ENCODE measurements around the gene SERPINE1. TPM values are rescaled to one million over a fixed set of nuclear protein-coding genes. Genes with fewer than 3 reads are reported as not detected.
"Not testable (repeated sequence)": the region's sequence is repeated elsewhere in the genome, so short reads cannot be mapped to it uniquely, and the experiment has no call there.

Gene SERPINE1
- total RNA-seq, 1 donor from 2014 or later, result 0.27 TPM

GRCh38 chr7:101100858-101101847 is 25.8 kb upstream of the SERPINE1 start:
- intact Hi-C loops (cut with micrococcal nuclease), result no loop called here

- intact Hi-C loops (cut with micrococcal nuclease), result no loop called here
Measured at GRCh38 chr7:101102026-101102425, 24.9 kb upstream of the SERPINE1 start.

- intact Hi-C loops (cut with micrococcal nuclease), result not testable (repeated sequence)
Measured at GRCh38 chr7:101103701-101104100, 23.2 kb upstream of the SERPINE1 start.

GRCh38 chr7:101104193-101104713 is 22.7 kb upstream of the SERPINE1 start:
- intact Hi-C loops (cut with micrococcal nuclease), result no loop called here

- intact Hi-C loops (cut with micrococcal nuclease), result no loop called here
Measured at GRCh38 chr7:101104799-101105198, 22.1 kb upstream of the SERPINE1 start.

- intact Hi-C loops (cut with micrococcal nuclease), result not testable (repeated sequence)
Measured at GRCh38 chr7:101105248-101105647, 21.7 kb upstream of the SERPINE1 start.

GRCh38 chr7:101106386-101106785 is 20.5 kb upstream of the SERPINE1 start:
- intact Hi-C loops (cut with micrococcal nuclease), result no loop called here

GRCh38 chr7:101108330-101108857 is 18.5 kb upstream of the SERPINE1 start:
- intact Hi-C loops (cut with micrococcal nuclease), result no loop called here

GRCh38 chr7:101108961-101109360 is 17.9 kb upstream of the SERPINE1 start:
- intact Hi-C loops (cut with micrococcal nuclease), result no loop called here

GRCh38 chr7:101109368-101109767 is 17.5 kb upstream of the SERPINE1 start:
- intact Hi-C loops (cut with micrococcal nuclease), result no loop called here

- intact Hi-C loops (cut with micrococcal nuclease), result no loop called here
Measured at GRCh38 chr7:101111261-101111660, 15.6 kb upstream of the SERPINE1 start.

- intact Hi-C loops (cut with micrococcal nuclease), result no loop called here
Measured at GRCh38 chr7:101112233-101112632, 14.7 kb upstream of the SERPINE1 start.

GRCh38 chr7:101113140-101113539 is 13.8 kb upstream of the SERPINE1 start:
- intact Hi-C loops (cut with micrococcal nuclease), result not testable (repeated sequence)

GRCh38 chr7:101113836-101114235 is 13.1 kb upstream of the SERPINE1 start:
- intact Hi-C loops (cut with micrococcal nuclease), result no loop called here

GRCh38 chr7:101114492-101114891 is 12.4 kb upstream of the SERPINE1 start:
- intact Hi-C loops (cut with micrococcal nuclease), result no loop called here

GRCh38 chr7:101115215-101115614 is 11.7 kb upstream of the SERPINE1 start:
- intact Hi-C loops (cut with micrococcal nuclease), result no loop called here

- intact Hi-C loops (cut with micrococcal nuclease), result no loop called here
Measured at GRCh38 chr7:101116898-101117297, 10.0 kb upstream of the SERPINE1 start.

GRCh38 chr7:101118856-101119255 is 8.0 kb upstream of the SERPINE1 start:
- intact Hi-C loops (cut with micrococcal nuclease), result no loop called here

- intact Hi-C loops (cut with micrococcal nuclease), result no loop called here
Measured at GRCh38 chr7:101119876-101120275, 7.0 kb upstream of the SERPINE1 start.

- intact Hi-C loops (cut with micrococcal nuclease), result no loop called here
Measured at GRCh38 chr7:101120315-101120714, 6.6 kb upstream of the SERPINE1 start.

GRCh38 chr7:101121631-101121990 is 5.3 kb upstream of the SERPINE1 start:
- intact Hi-C loops (cut with micrococcal nuclease), result not testable (repeated sequence)

All from T-helper 2 cell treated with Interferon-gamma antibody and Interleukin-4, amounts not matched to agents 100 ng/mL and 5 ng/mL, for 36 hours (primary cell).